HG03558 (cell line): ENCODE measurements around the gene CCDC57.

Experiments
- ATAC-seq: cut with Tn5 transposase; IDR thresholded peaks from one replicate; pipeline ENCODE4 v1.9.1; 2021; ENCODE audit warnings: moderate number of reproducible peaks; ENCODE audit not compliant: unreplicated experiment; ENCODE audit errors: extremely low read depth

Gene CCDC57

GRCh38 chr17:82237083-82237745 is 24.6 kb upstream of the CCDC57 start:
- ATAC-seq: no peak

GRCh38 chr17:82236142-82236971 is 23.7 kb upstream of the CCDC57 start:
- no peak for ATAC-seq

- no peak for ATAC-seq
Observed at GRCh38 chr17:82235775-82236141, 23.1 kb upstream of the CCDC57 start.

- ATAC-seq: no peak
Observed at GRCh38 chr17:82235056-82235774, 22.6 kb upstream of the CCDC57 start.

GRCh38 chr17:82234211-82235055 is 21.8 kb upstream of the CCDC57 start:
- no peak for ATAC-seq

GRCh38 chr17:82232876-82233785 is 20.5 kb upstream of the CCDC57 start:
- no peak for ATAC-seq

- ATAC-seq: no peak
Observed at GRCh38 chr17:82232322-82232820, 19.7 kb upstream of the CCDC57 start.

GRCh38 chr17:82231562-82232321 is 19.1 kb upstream of the CCDC57 start:
- ATAC-seq: no peak

GRCh38 chr17:82231312-82231561 is 18.6 kb upstream of the CCDC57 start:
- ATAC-seq: no peak

- no peak for ATAC-seq
Observed at GRCh38 chr17:82230609-82231311, 18.1 kb upstream of the CCDC57 start.

- no peak for ATAC-seq
Observed at GRCh38 chr17:82229698-82230608, 17.3 kb upstream of the CCDC57 start.

- no peak for ATAC-seq
Observed at GRCh38 chr17:82228842-82229697, 16.4 kb upstream of the CCDC57 start, which contains the start of gene SLC16A3. Gene SLC16A3 (plus strand): TSS chr17:82229042. CDS start chr17:82236009, 6,967 bp downstream.

- ATAC-seq: no peak
Observed at GRCh38 chr17:82228278-82228841, 15.7 kb upstream of the CCDC57 start.

- ATAC-seq: no peak
Observed at GRCh38 chr17:82227629-82228277, 15.1 kb upstream of the CCDC57 start.
